ENCODE results near the gene GABRE.

DNA sequence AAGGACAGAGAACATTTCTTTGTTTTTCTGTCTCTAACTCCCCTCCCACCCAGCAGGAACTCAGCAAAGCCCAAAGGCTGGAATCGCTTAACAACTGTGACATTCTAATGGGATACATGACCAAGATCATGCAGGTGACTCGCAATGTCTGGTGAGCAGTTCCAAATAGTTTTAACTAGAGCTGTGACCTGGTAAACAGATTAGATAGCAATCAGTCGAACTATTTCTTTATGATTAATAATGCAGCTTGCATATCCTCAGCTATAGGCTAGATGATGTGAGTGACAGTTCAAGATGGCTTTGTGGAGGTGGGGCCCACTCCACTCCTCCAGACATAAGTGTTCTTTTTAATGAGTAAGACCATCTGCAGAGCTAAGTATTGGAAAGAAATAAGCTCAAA is 20.0 kb upstream of the GABRE start:
- TF ChIP-seq, protein P1, sequence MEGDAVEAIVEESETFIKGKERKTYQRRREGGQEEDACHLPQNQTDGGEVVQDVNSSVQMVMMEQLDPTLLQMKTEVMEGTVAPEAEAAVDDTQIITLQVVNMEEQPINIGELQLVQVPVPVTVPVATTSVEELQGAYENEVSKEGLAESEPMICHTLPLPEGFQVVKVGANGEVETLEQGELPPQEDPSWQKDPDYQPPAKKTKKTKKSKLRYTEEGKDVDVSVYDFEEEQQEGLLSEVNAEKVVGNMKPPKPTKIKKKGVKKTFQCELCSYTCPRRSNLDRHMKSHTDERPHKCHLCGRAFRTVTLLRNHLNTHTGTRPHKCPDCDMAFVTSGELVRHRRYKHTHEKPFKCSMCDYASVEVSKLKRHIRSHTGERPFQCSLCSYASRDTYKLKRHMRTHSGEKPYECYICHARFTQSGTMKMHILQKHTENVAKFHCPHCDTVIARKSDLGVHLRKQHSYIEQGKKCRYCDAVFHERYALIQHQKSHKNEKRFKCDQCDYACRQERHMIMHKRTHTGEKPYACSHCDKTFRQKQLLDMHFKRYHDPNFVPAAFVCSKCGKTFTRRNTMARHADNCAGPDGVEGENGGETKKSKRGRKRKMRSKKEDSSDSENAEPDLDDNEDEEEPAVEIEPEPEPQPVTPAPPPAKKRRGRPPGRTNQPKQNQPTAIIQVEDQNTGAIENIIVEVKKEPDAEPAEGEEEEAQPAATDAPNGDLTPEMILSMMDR (conservative IDR thresholded peaks at IDR 0.05 in 1 of 2, IDR thresholded peaks at IDR 0.05 in 1 of 2; ENCODE audit: extremely low read depth in 1 of 2, insufficient read depth in 1 of 2, low read depth in 1 of 2, low read length in 2 of 2): no peak
- no peak for TF ChIP-seq EZH2 (IDR thresholded peaks at IDR 0.05; ENCODE audit: borderline replicate concordance, low read length)

Data from mammary epithelial cell (primary cell).